Hindlimb muscle (tissue), 1 donor: ENCODE results near the gene SERTM2. TPM values are rescaled to one million over a fixed set of nuclear protein-coding genes. Genes with fewer than 3 reads are reported as not detected.
A peak's percentile ranks its signal among the peaks of the same experiment; 100 is the strongest.
"Not testable (repeated sequence)": the region's sequence is repeated elsewhere in the genome, so short reads cannot be mapped to it uniquely, and the experiment has no call there.

Source experiments
- DNase-seq: peaks from one replicate; pipeline ENCODE4 v3.0.0-alpha.2; 2013
- polyA plus RNA-seq: library from polyadenylated mRNA; unstranded; fragments of 120-200 nt; gene quantifications from one replicate; pipeline ENCODE4 v1.2.1, GENCODE V29; 2013; ENCODE audit not compliant: insufficient read length

SERTM2 gene
- polyA plus RNA-seq, result 1.5 TPM

DNA sequence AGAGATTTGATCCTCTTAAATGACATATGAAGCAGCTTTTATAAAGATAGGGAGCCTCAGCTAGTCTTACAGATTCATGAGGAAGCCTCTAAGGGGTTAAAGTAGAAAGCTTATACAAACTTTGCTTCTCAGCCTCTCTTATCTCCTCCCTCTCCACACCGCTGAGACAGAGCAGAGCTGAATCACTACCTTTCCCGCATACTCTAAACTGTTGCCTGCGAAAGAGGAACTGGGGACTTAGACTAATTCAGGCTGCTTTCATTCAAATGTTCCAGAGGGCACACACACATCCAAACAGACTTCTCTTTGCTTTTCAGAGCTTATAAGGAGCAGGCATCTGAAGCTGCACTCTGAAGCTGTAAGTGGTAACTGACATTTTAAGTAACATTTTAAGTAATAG, at the start of gene SERTM2:
Gene SERTM2 (plus strand): TSS at position 169 of the 400 bp plus-strand sequence. CDS start 7,213 bp downstream, outside the sequence.
- DNase-seq, result no peak

DNA sequence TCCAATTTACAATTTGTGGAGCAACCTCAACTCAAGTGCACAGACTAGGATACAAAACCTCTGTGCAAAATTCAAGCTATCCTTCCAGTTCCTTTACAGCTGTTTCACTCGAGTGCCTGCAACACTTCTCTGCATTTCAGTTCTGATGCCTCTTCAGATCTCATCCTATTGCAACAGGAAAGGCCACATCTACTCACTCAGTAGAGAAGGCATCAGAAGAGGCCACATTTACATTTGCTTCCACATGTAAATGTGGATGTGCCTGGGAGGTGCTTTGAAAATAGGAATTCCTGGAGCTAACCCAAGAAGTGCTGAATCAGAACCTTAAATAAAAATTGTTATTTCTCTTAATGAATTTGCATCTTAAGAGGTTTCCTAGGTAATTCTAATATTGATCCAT, 45.8 kb upstream of the SERTM2 start:
- no peak for DNase-seq

DNA sequence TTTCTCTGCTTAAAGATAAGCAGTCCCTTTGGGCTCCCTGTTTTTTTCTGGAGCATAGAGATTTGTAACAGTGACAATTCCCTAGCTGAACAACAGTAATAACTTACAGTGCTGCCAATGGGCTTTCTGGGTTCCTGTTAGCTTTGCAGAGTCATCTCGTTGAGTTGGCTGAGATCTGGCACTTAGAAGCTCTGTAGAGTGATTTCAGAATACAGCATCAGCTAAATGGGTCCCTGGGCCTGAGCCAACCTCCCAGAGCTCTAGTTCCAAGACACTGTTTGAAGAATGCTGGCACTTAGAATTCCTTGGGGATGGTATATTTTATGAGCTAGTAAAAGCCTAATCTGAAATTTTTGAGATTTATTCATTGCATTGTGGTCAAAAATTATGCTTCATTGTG, 43.5 kb upstream of the SERTM2 start:
- no peak for DNase-seq

DNA sequence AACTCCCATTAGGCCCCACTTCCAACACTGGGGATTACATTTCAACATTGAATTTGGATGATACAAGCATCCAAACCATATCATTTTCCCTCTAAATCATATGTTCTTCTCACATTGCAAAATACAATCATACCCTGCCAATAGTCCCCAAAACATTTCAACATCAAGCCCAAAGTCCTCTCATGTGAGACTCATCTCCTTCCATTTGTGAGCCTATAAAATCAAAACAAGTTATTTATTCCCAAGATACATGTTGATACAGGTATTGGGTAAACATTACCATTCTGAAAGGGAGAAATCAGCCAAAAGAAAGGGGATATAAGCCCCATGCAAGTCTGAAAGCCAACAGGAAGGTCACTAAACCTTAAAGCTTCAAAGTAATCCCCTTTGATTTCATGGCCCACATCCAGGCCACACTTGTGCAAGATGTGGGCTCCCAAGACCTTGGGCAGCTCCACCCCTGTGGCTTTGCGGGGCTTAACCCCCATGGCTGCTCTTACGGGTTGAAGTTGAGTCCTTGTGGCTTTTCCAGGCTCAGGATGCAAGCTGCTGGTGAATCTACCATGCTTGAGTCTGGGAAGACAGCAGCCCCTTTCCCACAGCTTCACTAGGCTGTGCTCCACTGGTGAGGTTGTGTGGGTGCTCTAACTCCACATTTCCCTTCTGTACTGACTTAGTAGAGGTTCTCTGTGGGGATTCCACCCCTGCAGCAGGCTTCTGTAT, 40.6 kb upstream of the SERTM2 start:
- DNase-seq, result no peak

DNA sequence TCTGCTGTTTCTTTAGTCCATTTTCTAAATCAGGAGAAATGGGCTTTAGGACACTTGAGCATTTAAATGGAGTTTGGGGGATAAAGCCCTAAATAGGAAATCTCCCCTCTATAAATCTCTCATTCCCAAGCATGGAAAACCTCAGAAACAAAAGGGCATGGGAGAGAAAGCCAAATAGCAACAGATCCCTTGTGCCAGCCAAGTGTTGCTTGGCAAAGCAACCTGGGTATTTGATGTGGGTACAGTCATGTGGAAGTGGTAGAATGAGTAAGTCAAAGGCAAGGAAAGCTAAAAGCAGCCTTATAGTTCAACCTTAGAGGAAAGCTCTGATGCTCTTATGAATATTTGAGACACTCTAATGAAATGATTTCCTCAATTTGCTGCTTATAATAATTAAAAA, 29.5 kb upstream of the SERTM2 start:
- DNase-seq, result no peak

DNA sequence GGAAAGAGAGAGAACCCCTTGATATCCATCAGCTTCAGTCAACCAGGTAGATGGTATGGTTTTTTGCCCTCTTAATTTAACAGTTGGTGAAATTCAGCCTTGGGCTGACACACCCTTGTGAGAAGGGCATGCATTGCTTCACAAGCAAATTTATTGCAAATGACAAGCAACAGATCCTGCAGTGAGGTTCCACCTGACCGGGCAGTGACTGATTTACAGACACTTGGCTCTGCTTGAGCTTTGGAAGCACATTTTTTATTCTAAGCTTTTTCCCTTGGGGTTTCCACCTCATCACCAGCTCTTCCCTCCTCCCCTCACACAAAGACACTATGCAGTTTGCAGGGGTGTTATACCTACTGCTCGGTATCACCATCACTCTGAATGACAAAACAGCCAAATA, 28.3 kb upstream of the SERTM2 start:
- no peak for DNase-seq

DNA sequence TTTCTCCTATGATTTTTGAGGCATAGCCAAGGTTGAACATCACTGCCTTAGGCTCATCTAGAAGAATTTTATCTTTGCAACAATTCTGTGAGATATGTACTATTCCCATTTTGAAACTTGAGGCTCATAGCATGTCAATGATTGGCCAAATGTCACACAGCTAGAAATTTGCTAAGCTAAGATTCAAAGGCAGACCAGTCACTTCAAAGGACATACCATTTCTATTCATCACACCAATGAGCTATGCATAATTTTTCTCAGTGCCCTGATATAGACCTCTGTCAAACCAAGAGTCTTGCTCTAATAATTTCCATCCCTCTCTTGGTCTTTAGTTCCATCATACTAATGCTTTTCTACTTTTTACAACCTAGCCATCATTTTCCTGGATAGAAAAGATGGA, 27.6 kb upstream of the SERTM2 start:
- DNase-seq, result no peak

DNA sequence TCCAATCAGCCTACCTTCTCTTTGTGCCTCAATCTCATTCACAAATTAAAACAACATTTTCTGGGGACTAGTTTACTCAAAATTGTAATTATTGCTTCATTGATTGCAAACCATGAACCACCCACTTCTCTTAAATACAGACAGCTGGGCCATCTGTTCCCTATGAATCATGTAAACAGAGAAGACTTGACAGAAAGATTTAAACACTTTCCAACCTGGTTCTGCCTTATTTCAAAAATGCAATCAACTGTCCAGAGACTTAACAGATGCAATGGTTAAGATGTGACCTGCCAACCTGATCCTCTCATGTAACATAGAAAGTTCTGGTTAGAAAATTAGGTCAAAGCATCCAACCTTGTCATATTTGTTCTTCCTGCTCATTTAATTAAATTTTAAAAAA, 20.8 kb upstream of the SERTM2 start:
- DNase-seq, result no peak

DNA sequence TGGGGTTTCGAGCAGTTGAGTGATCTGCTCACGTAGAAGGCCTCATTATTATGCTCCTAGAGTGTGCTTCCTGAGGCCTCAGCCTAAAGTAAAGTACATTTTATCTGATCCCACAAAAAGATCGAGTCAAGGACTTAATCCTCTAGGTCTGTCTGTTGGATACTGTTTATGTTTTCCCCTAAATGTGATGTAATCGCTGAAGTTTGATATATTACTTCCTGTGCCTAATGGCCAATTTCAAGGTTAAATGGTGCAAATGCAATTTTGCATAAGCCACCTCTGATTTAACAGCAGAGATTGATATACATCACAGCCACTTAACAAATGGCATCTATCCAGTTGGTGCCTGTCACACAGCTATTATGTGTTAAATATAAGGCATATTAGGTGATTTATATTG, 19.4 kb upstream of the SERTM2 start:
- DNase-seq, result no peak

DNA sequence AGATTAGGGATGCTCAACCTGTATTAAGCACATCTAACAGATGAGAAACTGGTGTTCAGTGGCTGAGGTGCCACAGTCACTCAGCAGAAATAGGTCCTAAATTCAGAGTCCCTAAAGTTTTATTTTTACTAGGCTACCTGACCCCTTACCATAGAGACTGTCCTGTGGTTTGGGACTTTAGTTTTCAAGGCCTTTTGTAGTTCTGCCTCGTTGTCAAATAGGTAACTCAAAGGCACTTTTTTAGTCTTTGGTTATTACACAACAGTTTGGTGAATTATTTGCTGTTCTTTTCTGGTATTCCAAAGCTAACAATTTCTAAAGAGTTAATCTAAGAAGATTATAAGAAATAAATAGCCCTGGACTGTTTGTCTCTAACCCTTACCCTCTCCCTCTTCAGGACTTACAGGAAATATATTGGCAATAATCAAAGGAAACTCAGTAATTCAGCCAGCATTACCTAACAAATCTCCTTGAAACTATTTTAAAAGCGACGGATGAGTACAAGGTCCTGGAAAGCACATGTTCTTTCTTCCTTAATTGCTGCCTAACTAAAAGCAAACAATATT, 12.8 kb upstream of the SERTM2 start:
- no peak for DNase-seq

DNA sequence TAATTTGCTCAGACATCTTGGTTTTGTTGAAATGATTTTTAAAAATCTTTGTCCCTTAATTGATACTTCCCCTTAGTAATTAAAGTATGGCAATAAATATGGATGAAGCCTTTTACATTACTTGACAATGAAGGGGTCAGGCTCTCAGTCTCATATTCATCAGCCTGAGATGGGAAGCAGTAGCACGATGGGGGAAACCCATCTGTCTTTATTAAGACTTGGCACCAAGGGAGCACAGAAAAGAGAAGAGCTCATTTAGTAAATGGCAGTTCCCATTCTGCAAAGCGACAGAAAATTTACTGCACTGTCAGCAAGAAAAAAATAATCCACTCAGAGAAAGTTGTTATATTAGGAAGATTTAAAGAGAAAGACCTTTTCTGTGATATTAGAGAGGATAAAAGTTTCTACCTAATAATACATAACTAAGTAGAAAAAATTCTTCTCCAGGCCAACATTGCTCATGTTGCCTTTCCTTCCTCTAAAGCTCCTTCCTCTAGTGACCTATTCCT, 7.9 kb upstream of the SERTM2 start:
- DNase-seq, result no peak

DNA sequence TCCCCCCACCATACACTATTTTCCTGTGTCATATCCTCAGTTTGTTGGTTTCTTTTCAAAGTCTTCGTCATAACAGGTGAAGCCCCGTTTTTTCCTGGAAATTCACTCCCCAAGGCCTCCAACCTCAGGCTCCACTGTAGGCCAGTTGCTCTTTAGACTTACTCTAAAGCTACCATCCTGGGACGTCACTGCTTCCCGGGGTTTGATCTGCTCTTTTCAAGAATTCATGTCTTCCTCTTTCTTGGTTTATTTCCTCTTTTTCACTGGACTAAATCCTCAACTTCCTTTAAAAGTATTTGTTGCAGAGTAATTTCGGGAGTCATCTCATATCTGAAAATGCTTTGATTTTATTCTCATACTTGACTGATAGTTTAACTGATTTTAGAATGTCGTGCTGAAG, 6.5 kb upstream of the SERTM2 start:
- DNase-seq, result no peak

DNA sequence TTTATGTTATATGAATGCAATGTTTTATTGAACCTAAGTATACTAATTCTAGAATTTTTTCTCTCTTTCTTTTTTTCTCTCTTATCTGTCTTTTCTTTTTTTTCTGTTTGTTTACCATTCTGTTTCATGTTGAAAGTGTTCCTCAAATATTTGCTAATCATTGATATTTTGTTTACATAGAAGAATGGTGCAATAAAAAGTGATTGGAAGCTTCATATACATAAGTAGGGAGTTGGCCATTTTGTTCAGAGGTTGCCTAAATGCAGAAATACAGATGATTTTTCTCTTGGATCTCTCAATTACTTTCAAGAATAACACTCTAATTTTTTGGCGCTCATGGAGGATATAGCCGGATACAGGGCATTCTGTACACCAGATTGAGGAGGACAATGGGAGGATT, 5.7 kb upstream of the SERTM2 start:
- no peak for DNase-seq

DNA sequence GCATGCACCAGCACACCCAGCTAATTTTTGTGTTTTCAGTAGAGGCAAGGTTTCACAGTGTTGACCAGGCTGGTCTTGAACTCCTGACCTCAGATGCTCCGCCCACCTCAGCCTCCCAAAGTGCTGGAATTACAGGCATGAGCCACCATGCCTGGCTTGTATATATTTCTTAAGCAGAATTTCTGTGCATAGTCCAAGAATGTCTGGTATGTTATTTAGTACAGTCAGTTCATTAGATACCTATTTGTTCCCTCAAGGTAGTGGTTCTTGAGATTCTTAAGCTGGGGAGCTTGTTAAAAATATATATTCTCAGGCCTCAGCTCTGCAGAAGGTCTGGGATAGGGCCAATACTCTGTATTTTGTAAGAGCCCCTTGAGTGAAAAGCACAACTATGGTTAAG, 4.6 kb upstream of the SERTM2 start:
- DNase-seq, result no peak

DNA sequence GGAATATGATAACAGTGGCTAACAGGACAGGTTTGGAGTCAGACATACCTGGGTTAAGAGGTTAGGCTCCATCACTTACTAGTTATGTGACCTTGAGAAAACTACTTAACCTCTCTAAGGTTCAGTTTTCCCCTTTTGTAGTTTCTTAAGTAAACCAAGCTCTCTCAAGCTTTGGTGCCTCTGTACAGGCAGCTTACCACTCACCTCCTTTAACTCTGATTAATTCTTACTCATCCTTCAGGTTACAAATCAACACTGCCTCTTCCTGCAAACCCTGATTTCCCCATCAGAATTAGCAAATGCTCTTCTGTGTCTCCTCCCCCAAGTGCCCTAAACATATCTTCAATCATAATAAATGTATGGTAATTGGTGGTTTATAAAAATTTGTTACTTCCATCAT, 3.5 kb upstream of the SERTM2 start:
- DNase-seq, result no peak

DNA sequence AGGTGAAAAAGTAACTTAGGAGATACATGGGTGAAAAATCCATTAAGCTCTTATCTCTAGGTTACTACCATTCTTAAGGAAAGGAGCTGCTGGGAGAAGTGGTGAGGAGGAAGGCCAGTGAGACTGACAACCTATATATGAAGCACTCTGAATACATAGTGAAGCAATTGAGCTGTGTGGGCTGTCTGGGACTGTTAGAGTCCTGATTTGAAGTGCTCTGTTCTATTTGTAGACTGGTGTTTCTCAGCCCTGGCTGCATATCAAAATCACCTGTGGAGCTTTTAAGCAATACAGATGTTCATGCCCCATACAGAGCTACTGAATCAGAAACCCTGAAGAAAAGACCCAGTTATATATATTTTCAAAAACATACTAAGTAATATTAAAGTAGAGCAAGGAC, 3.9 kb downstream of the SERTM2 start:
- no peak for DNase-seq

DNA sequence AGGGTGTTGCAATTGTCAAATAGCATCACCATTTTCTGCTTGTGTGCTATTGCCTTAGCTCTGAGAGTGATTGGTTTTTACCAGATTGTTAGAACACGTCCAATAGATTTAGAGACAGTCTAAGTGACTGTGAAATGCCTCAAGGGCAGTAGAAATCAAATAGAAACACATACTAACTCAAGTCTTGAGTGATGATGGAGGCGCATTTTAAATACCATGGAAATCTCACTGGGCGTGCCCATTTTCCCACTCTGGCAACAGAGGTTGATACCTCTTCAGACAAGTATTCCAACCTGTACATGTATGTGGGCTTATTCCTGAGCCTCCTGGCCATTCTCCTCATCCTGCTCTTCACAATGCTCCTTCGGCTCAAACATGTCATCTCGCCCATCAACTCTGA, 7.2 kb downstream of the SERTM2 start:
- DNase-seq, result no peak

DNA sequence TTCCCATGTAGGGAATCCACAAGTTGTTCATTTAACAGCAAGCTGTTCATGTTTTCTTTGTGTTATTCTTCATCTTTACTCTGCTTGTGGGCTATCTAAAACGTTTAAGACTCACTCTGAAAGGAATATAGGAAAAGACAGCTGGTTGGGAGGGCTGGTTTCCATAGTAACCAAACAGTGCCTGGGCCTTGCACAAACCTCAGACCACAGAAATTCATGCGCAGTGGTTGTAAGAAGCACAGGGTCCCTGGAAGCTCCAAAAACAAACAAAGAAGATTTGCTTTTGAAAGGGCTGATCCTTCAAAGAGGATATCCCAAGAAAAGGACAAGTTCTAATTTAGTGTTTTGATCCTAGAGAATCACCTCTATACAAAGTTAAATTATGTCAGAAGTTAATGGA, 7.8 kb downstream of the SERTM2 start:
- peak; percentile 48 for DNase-seq

DNA sequence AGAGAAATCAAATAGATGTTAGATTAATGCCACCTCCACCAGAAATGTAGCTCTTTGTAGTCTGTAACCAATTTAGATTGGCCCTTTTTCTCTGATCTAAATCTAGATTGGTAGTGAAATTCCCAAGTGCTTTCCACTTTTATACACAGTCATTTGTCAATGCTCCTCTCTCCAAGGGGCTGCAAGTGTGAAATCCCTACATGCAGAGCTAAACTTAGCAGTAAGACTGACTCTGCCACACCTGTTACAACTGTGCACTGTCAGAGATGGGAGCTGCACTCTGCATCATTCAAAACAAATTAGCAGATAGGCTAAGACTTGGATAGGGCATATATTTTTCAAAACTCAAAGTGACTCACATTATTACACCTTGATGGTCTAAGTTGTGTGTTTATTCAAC, 9.1 kb downstream of the SERTM2 start:
- DNase-seq, result no peak

DNA sequence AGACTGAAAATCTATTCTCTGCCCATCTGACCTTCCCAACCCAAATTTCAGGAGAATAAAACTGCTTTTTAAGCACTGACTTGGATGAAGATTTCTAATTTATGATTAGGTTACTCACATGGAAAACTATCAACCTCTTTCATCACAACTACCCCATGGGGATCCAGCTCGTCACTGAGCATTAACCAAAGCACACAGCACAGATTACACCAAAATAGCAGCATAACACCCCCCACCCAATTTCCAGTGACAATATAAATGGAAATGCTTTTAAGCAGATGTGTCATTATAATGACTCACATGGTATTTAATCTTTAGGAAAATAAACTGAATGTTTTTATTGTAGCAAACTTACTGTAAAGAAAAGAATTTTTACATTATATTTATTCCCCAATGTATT, 9.7 kb downstream of the SERTM2 start:
- no peak for DNase-seq

DNA sequence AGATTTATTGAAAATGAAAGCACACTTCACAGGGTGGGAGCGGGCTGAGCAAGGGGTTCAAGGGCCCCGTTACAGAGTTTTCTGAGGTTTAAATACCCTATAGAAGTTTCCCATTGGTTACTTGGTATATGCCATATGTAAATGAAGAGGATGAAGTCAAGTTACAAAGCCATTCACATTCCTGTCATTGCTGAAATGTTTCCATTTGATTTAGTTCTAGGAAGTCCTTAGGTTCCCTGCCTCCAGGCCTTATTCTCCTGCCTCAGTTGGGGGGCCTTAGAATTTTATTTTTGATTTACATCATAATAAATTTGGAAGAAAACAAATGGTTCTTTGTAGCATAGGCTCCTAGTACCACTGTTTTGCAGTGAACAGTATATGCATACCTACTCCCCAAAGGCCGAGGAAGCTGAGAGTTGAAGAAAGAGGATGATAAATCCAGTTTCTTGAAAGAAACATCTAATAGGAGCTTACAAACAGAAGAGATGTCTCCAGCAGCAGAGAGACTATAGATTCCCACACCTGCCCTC, 31.8 kb downstream of the SERTM2 start:
- no peak for DNase-seq

DNA sequence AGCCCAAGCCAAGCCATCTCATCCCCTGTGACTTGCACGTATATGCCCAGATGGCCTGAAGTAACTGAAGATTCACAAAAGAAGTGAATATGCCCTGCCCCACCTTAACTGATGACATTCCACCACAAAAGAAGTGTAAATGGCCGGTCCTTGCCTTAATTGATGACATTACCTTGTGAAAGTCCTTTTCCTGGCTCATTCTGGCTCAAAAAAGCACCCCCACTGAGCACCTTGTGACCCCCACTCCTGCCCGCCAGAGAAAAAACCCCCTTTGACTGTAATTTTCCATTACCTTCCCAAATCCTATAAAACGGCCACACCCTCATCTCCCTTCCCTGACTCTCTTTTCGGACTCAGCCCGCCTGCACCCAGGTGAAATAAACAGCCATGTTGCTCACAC, 37.8 kb downstream of the SERTM2 start:
- not testable (repeated sequence) for DNase-seq

DNA sequence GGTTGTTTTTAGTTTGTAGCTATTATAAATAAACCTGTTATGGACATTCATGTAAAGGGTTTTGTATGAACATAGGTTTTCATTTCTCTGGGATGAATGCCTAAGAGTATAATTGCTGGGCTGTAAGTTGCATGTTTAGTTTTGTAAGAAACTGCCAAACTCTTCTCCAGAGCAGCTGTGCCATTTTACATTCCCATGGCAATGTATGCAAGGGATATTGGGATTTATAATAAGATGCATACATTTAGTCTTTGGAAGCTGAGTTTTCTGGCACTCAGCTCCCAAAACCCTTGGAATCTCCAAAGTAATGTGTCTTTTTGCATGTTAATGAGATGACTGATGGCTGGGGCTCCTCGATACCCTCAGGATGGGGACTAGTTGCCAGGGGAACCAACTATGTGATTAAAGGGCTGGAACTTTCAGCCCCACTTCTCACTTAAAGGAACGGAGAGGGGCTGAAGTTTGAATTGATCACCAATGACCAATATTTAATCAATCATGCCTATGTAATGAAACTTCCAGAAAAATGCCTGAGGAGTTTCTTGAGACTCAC, 44.0 kb downstream of the SERTM2 start:
- DNase-seq, result no peak

DNA sequence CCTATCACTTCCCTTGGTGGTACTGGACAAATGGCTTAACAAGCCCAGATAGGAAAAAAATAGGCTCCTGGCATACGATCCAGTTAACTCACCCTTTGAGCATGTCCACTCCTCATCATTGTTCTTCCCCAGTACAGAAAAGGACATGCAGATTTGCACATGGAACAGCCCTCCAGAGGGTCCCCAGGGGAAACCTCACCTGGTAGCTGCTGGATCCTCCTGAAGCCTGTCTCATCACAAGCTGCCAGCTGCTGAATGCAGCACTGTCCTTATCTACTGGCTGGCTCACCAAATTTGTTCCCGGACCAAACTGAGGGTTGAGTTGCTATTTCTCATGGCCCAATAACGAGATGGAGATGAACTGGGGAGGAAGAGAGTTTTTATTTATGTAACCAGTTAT, 49.4 kb downstream of the SERTM2 start:
- no peak for DNase-seq
